ENCODE results near the gene TACC2.

The TACC2 gene

GRCh38 chr10:122176232-122177213 is 187.6 kb downstream of the TACC2 start:
- DNase-seq (ENCODE audit: extremely low read depth, low read depth), result no peak
- no peak for TF ChIP-seq CTCF (IDR thresholded peaks at IDR 0.05; ENCODE audit: low read depth, low read length)

GRCh38 chr10:122178655-122179054 is 189.7 kb downstream of the TACC2 start:
- no peak for DNase-seq (ENCODE audit: extremely low read depth, low read depth)

GRCh38 chr10:122181041-122181732 is 192.2 kb downstream of the TACC2 start:
- DNase-seq (ENCODE audit: extremely low read depth, low read depth), result no peak
- TF ChIP-seq CTCF (IDR thresholded peaks at IDR 0.05; ENCODE audit: low read depth, low read length), result no peak

More at GRCh38 chr10:122178655-122179054, 189.7 kb downstream of the TACC2 start:
- no peak for TF ChIP-seq CTCF (IDR thresholded peaks at IDR 0.05; ENCODE audit: low read depth, low read length)

GRCh38 chr10:122181876-122182275 is 192.9 kb downstream of the TACC2 start:
- TF ChIP-seq CTCF (IDR thresholded peaks at IDR 0.05; ENCODE audit: low read depth, low read length), result no peak
- peak; percentile 11 for DNase-seq (ENCODE audit: extremely low read depth, low read depth)

- no peak for TF ChIP-seq CTCF (IDR thresholded peaks at IDR 0.05; ENCODE audit: low read depth, low read length)
- no peak for DNase-seq (ENCODE audit: extremely low read depth, low read depth)
Observed at GRCh38 chr10:122182308-122182707, 193.3 kb downstream of the TACC2 start.

- DNase-seq (ENCODE audit: extremely low read depth, low read depth), result no peak
Observed at GRCh38 chr10:122184254-122184653, 195.3 kb downstream of the TACC2 start.

More at GRCh38 chr10:122184254-122184653, 195.3 kb downstream of the TACC2 start:
- TF ChIP-seq CTCF (IDR thresholded peaks at IDR 0.05; ENCODE audit: low read depth, low read length), result no peak

Data from AG09319 (cell line).